Brain microvascular endothelial cell (primary cell): ENCODE measurements around the gene LCP2.
A peak's percentile ranks its signal among the peaks of the same experiment; 100 is the strongest.

Experiments
- DNase-seq: peaks from one replicate; pipeline ENCODE4 v3.0.0-alpha.2; 2020
- H3K27ac ChIP-seq: fragments of 250-450 bp; sonication (Bioruptor Pico); 2 replicates; pipeline ENCODE4 v1.5.1; 2020; ENCODE audit warnings: mild to moderate bottlenecking, moderate library complexity
- H3K27me3 ChIP-seq: fragments of 250-450 bp; sonication (Bioruptor Pico); replicated peaks from 2 replicates; pipeline ENCODE4 v1.5.1; 2020; ENCODE audit warnings: mild to moderate bottlenecking
- H3K36me3 ChIP-seq: fragments of 250-450 bp; sonication (Bioruptor Pico); replicated peaks from 2 replicates; pipeline ENCODE4 v1.5.1; 2020; ENCODE audit warnings: mild to moderate bottlenecking
- H3K4me3 ChIP-seq: 2 replicates; pipeline ENCODE4 v1.5.1; 2011; ENCODE audit warnings: low read depth, mild to moderate bottlenecking, control low read depth, low read length, moderate library complexity
- CTCF ChIP-seq: IDR thresholded peaks from 2 replicates; pipeline ENCODE4 v1.5.1; 2011; ENCODE audit warnings: low read depth, mild to moderate bottlenecking, moderate library complexity, low read length, control low read depth, inconsistent platforms; ENCODE audit errors: missing control alignments
- in situ Hi-C: cut with HindIII; loops from 2 replicates; pipeline ENCODE4 v1.10.0; 2017; ENCODE audit warnings: low sequenced_read_pairs, low pct_ligation_motif_present

LCP2 gene

GRCh38 chr5:170226129-170226615, 71.4 kb downstream of the LCP2 start:
- no peak for DNase-seq
- Histone ChIP-seq H3K27me3 (no peaks in the 10 kb centered on the region), H3K36me3 (no peaks in the 10 kb centered on the region), H3K27ac (no peak overlapping the region), H3K4me3 (no peak overlapping the region)
- no peak for TF ChIP-seq CTCF
- in situ Hi-C loops, result no loop called here

GRCh38 chr5:170225326-170226128, 72.0 kb downstream of the LCP2 start:
- Histone ChIP-seq H3K4me3 (no peak overlapping the region), H3K27me3 (no peaks in the 10 kb centered on the region), H3K36me3 (no peaks in the 10 kb centered on the region), H3K27ac (no peak overlapping the region)
- peak; percentile 65 for DNase-seq
- peak; percentile 84 for TF ChIP-seq CTCF
- in situ Hi-C loops, result no loop called here

DNA sequence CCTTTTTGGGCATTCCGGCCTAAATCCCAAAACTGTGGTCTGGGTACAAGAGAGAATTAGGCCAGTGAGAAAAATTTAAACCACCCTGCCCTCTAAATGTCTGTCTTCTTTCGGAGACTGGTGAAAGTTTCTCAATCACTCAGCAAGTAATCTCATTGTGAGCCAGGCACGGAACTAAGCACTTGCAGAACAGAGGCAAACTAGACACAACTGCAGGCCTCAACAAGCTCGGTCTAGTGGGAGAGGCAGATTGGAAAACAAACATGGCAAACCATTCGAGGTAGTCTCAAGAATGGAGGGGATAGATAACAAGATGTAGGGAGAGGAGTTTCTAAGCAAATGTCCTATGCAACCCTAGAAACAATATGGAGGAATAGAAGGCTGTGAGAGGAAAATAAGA, 73.7 kb downstream of the LCP2 start:
- in situ Hi-C loops, result no loop called here
- TF ChIP-seq CTCF, result no peak
- Histone ChIP-seq H3K27ac (no peak overlapping the region), H3K36me3 (no peaks in the 10 kb centered on the region), H3K4me3 (no peak overlapping the region), H3K27me3 (no peaks in the 10 kb centered on the region)
- no peak for DNase-seq

DNA sequence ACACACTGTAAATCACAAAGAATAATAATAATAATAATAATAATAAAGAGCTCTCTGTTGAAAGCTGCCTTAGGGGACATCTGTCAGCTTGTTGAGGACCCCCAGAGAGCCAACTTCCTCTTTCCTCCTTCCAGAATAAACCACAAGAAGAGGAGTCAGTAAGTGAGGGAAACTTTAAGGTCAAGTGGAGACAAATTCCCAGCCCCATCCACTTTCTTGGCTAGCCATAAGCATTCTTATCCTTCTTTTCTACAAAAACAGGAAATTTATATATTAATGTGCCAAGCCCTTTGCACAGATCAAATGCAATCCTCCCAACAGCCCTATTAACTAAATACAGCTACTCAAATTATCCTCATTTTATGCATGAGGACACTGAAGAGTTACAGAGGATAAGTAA, 74.2 kb downstream of the LCP2 start:
- Histone ChIP-seq H3K27ac (no peak overlapping the region), H3K4me3 (no peak overlapping the region), H3K36me3 (no peaks in the 10 kb centered on the region), H3K27me3 (no peaks in the 10 kb centered on the region)
- in situ Hi-C loops, result no loop called here
- no peak for DNase-seq
- TF ChIP-seq CTCF, result no peak

- in situ Hi-C loops, result no loop called here
- Histone ChIP-seq H3K27me3 (no peaks in the 10 kb centered on the region), H3K4me3 (no peak overlapping the region), H3K36me3 (no peaks in the 10 kb centered on the region), H3K27ac (no peak overlapping the region)
- no peak for DNase-seq
- TF ChIP-seq CTCF, result peak; percentile 39
These were observed 76.2 kb downstream of the LCP2 start for GRCh38 chr5:170221327-170221741.
